GM18502 (cell line): Measurements from ENCODE around the gene APBB1IP.

ENCODE experiments used
- ATAC-seq: cut with Tn5 transposase; IDR thresholded peaks from one replicate; pipeline ENCODE4 v1.9.1; 2021; ENCODE audit warnings: mild to moderate bottlenecking; ENCODE audit not compliant: unreplicated experiment, poor library complexity

Gene APBB1IP

GRCh38 chr10:26505491-26505890 is 67.3 kb downstream of the APBB1IP start:
- no peak for ATAC-seq

- ATAC-seq: no peak
These were observed 68.6 kb downstream of the APBB1IP start for GRCh38 chr10:26506736-26507135.

- no peak for ATAC-seq
These were observed 69.3 kb downstream of the APBB1IP start for GRCh38 chr10:26507441-26507840.

GRCh38 chr10:26508016-26508415 is 69.9 kb downstream of the APBB1IP start:
- ATAC-seq: no peak

- no peak for ATAC-seq
These were observed 71.2 kb downstream of the APBB1IP start for GRCh38 chr10:26509307-26509706.

- no peak for ATAC-seq
These were observed 75.0 kb downstream of the APBB1IP start for GRCh38 chr10:26513101-26513500.

- no peak for ATAC-seq
These were observed 78.5 kb downstream of the APBB1IP start for GRCh38 chr10:26516540-26517101.

- no peak for ATAC-seq
These were observed 79.2 kb downstream of the APBB1IP start for GRCh38 chr10:26517141-26517867.

- ATAC-seq: no peak
These were observed 81.7 kb downstream of the APBB1IP start for GRCh38 chr10:26519803-26520202.

- no peak for ATAC-seq
These were observed 82.4 kb downstream of the APBB1IP start for GRCh38 chr10:26520575-26520974.

GRCh38 chr10:26524161-26524896 is 86.2 kb downstream of the APBB1IP start:
- ATAC-seq: no peak

- ATAC-seq: no peak
These were observed 87.4 kb downstream of the APBB1IP start for GRCh38 chr10:26525586-26525985.

- no peak for ATAC-seq
These were observed 88.9 kb downstream of the APBB1IP start for GRCh38 chr10:26527018-26527417.

GRCh38 chr10:26528048-26528447 is 89.9 kb downstream of the APBB1IP start:
- no peak for ATAC-seq

- peak; percentile 90 for ATAC-seq
These were observed 90.7 kb downstream of the APBB1IP start for GRCh38 chr10:26528715-26529393.

- no peak for ATAC-seq
These were observed 96.2 kb downstream of the APBB1IP start for GRCh38 chr10:26534384-26534783.

- ATAC-seq: no peak
These were observed 102.5 kb downstream of the APBB1IP start for GRCh38 chr10:26540601-26541000.

- peak; percentile 87 for ATAC-seq
These were observed 105.6 kb downstream of the APBB1IP start for GRCh38 chr10:26543567-26544306.

- no peak for ATAC-seq
These were observed 106.8 kb downstream of the APBB1IP start for GRCh38 chr10:26544932-26545331.
